IMR-90 (cell line): Measurements from ENCODE around the gene C17orf107. TPM values are rescaled to one million over a fixed set of nuclear protein-coding genes. Genes with fewer than 3 reads are reported as not detected.

ENCODE experiments used
- ATAC-seq: fragments of 200-7000 bp; cut with Tn5 transposase; 2 replicates; pipeline ENCODE4 v1.9.1; 2020; ENCODE audit warnings: low read depth, mild to moderate bottlenecking, moderate library complexity
- BruUV-seq: library from RNA; stranded (reverse); fragments of 400-500 nt; replicated peaks from 2 replicates; lab custom pipeline; 2021; lab: Mats Ljungman, UMichigan
- CTCF ChIA-PET: fragments of 300-600 bp; formaldehyde crosslinking; extraction: SDS; loops from one replicate; lab custom pipeline; 2021; ENCODE audit warnings: antibody characterized with exemption; lab: Yijun Ruan, JAX
- POLR2A ChIA-PET: fragments of 300-600 bp; sonication (Branson Sonifier 250); formaldehyde crosslinking; loops from one replicate; lab custom pipeline; 2022; ENCODE audit warnings: antibody characterized with exemption; ENCODE audit not compliant: unreplicated experiment; lab: Charles Lee
- DNase-seq: peaks from one replicate; pipeline ENCODE4 v3.0.0; 2013
- H2AFZ ChIP-seq: replicated peaks from 2 replicates; pipeline ENCODE3; 2013; ENCODE audit warnings: low read length, mild to moderate bottlenecking; ENCODE audit not compliant: poor library complexity
- H2AK5ac ChIP-seq: 2 replicates; pipeline ENCODE4 v1.6.1; 2013; ENCODE audit warnings: low read depth, low read length, inconsistent platforms
- H2AK9ac ChIP-seq: replicated peaks from 2 replicates; pipeline ENCODE3; 2013; ENCODE audit warnings: mild to moderate bottlenecking, low read depth, low read length, moderate library complexity; ENCODE audit not compliant: poor library complexity
- H2BK120ac ChIP-seq: 2 replicates; pipeline ENCODE4 v1.6.1; 2013; ENCODE audit warnings: low read depth, low read length, inconsistent platforms
- H2BK15ac ChIP-seq: 3 replicates; pipeline ENCODE4 v1.6.1; 2013; ENCODE audit warnings: low read depth, low read length, inconsistent platforms
- H2BK20ac ChIP-seq: 2 replicates; pipeline ENCODE4 v1.6.1; 2013; ENCODE audit warnings: low read depth, mild to moderate bottlenecking, inconsistent platforms, low read length, moderate library complexity
- H2BK5ac ChIP-seq: 2 replicates; pipeline ENCODE4 v1.6.1; 2013; ENCODE audit warnings: mild to moderate bottlenecking, low read depth, low read length, inconsistent platforms; ENCODE audit not compliant: poor library complexity, severe bottlenecking
- H3K14ac ChIP-seq: replicated peaks from 2 replicates; pipeline ENCODE4 v1.6.1; 2013; ENCODE audit warnings: low read depth, low read length, inconsistent platforms
- H3K18ac ChIP-seq: 2 replicates; pipeline ENCODE4 v1.6.1; 2013; ENCODE audit warnings: low read depth, low read length, control low read depth
- H3K23ac ChIP-seq: 2 replicates; pipeline ENCODE4 v1.6.1; 2013; ENCODE audit warnings: low read depth, low read length, inconsistent platforms
- H3K27ac ChIP-seq: 2 replicates; pipeline ENCODE4 v1.5.1; 2013; ENCODE audit warnings: mild to moderate bottlenecking, control low read depth, low read length; ENCODE audit not compliant: insufficient read depth
- H3K27me3 ChIP-seq: 2 replicates; pipeline ENCODE4 v1.6.1; 2013; ENCODE audit warnings: low read length; ENCODE audit not compliant: control insufficient read depth, insufficient read depth
- H3K36me3 ChIP-seq: 2 replicates; pipeline ENCODE4 v1.6.1; 2013; ENCODE audit warnings: low read length, mixed read lengths; ENCODE audit not compliant: control insufficient read depth, insufficient read depth
- H3K4ac ChIP-seq: 2 replicates; pipeline ENCODE4 v1.6.1; 2013; ENCODE audit warnings: low read depth, low read length, inconsistent platforms
- H3K4me1 ChIP-seq: 2 replicates; pipeline ENCODE4 v1.6.1; 2013; ENCODE audit warnings: low read length, mixed read lengths; ENCODE audit not compliant: control insufficient read depth, insufficient read depth
- H3K4me2 ChIP-seq: 2 replicates; pipeline ENCODE4 v1.6.1; 2013; ENCODE audit warnings: low read depth, mild to moderate bottlenecking, control low read depth, low read length, moderate library complexity
- H3K4me3 ChIP-seq: 2 replicates; pipeline ENCODE4 v1.5.1; 2013; ENCODE audit warnings: low read depth, mild to moderate bottlenecking, control low read depth, low read length, moderate library complexity; ENCODE audit not compliant: insufficient read depth
- H3K56ac ChIP-seq: 2 replicates; pipeline ENCODE4 v1.6.1; 2013; ENCODE audit warnings: low read length, inconsistent platforms; ENCODE audit not compliant: insufficient read depth; ENCODE audit errors: extremely low read depth
- H3K79me1 ChIP-seq, 2 experiments: 2 replicates each; pipeline ENCODE4 v1.6.1; 2013; ENCODE audit warnings: low read length in 2 of 2, inconsistent platforms in 1 of 2, low read depth in 1 of 2
- H3K9ac ChIP-seq: 2 replicates; pipeline ENCODE4 v1.6.1; 2013; ENCODE audit warnings: low read depth, low read length, control low read depth
- H3K9me1 ChIP-seq: 2 replicates; pipeline ENCODE4 v1.6.1; 2013; ENCODE audit warnings: low read length, inconsistent platforms; ENCODE audit not compliant: insufficient read depth
- H3K9me3 ChIP-seq: 2 replicates; pipeline ENCODE4 v1.6.1; 2013; ENCODE audit warnings: low read length; ENCODE audit not compliant: control insufficient read depth, insufficient read depth
- H4K20me1 ChIP-seq: 2 replicates; pipeline ENCODE4 v1.6.1; 2013; ENCODE audit warnings: low read length, inconsistent platforms; ENCODE audit not compliant: insufficient read depth
- H4K5ac ChIP-seq: 2 replicates; pipeline ENCODE4 v1.6.1; 2013; ENCODE audit warnings: mild to moderate bottlenecking, low read depth, low read length, control low read depth
- H4K8ac ChIP-seq, 2 experiments: 2 replicates each; pipeline ENCODE4 v1.6.1; 2013; ENCODE audit warnings: low read depth in 2 of 2, low read length in 2 of 2, control low read depth in 1 of 2, inconsistent platforms in 1 of 2
- H4K91ac ChIP-seq: 2 replicates; pipeline ENCODE4 v1.6.1; 2013; ENCODE audit warnings: low read depth, low read length, inconsistent platforms; ENCODE audit not compliant: insufficient read depth
- MAFK ChIP-seq: IDR thresholded peaks from 2 replicates; pipeline ENCODE4 v1.6.1; 2012; ENCODE audit warnings: low read depth, low read length, improper control_type of control experiment
- MAZ ChIP-seq: IDR thresholded peaks from 2 replicates; pipeline ENCODE4 v1.6.1; 2012; ENCODE audit warnings: low read depth, mild to moderate bottlenecking, low read length, improper control_type of control experiment, moderate library complexity, borderline replicate concordance
- RCOR1 ChIP-seq: IDR thresholded peaks from 2 replicates; pipeline ENCODE4 v1.6.1; 2012; ENCODE audit warnings: mild to moderate bottlenecking, low read length, improper control_type of control experiment; ENCODE audit not compliant: insufficient replicate concordance
- SMC3 ChIP-seq: fragments of 150-350 bp; IDR thresholded peaks from 2 replicates; pipeline ENCODE4 v1.6.1; 2016; ENCODE audit warnings: low read depth, mild to moderate bottlenecking, antibody characterized with exemption, low read length, moderate library complexity
- WGBS, 2 experiments: methylation state at CpG; one replicate each; pipeline versions ENCODE4 v1.1.5 to v1.1.7; 2013; ENCODE audit warnings: missing lambda C conversion rate in 2 of 2; ENCODE audit not compliant: insufficient read length in 1 of 2; ENCODE audit errors: extremely low coverage in 2 of 2; 5-methylcytosine and 5-hydroxymethylcytosine counted together
- dilution Hi-C: fragments of 300-500 bp; cut with HindIII; formaldehyde crosslinking; loops from one replicate; pipeline ENCODE4 v1.14.3; 2018; ENCODE audit warnings: low sequenced_read_pairs; ENCODE audit not compliant: unreplicated experiment
- in situ Hi-C: fragments of 300-500 bp; cut with MboI; formaldehyde crosslinking; loops from 3 replicates; pipeline ENCODE4 v1.14.3; 2019; ENCODE audit warnings: low sequenced_read_pairs, inconsistent platforms, mixed read lengths
- intact Hi-C: fragments of 100-400 bp; cut with micrococcal nuclease; formaldehyde crosslinking; loops from 2 replicates; pipeline ENCODE4 v1.10.0; 2022
- polyA plus RNA-seq, 3 experiments: library from polyadenylated mRNA; depleted of rRNA; stranded (reverse); fragments of >200 nt; gene quantifications; 2 replicates each; pipeline ENCODE4 v1.2.3, GENCODE V29; 2012; ENCODE audit warnings: low replicate concordance in 1 of 3
- total RNA-seq: library from RNA; depleted of rRNA; stranded (reverse); fragments of >200 nt; gene quantifications from 2 replicates; pipeline ENCODE4 v1.2.3, GENCODE V29; 2012

Gene C17orf107
- total and polyA plus RNA-seq, 2 of the 4 experiments (the other 2 are of a cell fraction), result 0.54 to 0.82 TPM

DNA sequence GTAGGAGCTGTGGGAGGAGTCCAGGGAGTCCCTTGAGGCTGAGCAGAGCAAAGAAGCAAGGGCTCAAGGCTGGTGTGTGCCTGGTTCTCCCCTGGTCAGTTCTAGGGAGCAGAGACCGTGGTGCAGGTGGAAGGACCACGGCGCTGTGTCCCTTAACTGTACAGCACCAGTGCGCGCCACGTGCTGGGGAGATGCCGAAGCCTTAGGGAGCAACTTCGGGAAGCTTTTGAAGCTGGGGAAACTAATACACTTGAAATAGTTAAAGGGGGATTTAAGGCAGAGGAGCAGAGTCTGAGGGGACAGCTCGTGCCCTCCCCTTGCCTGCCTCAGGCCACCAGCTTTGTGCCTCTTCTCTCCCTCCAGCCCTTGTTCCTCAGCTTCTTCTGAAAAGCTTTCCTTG is 38.7 kb upstream of the C17orf107 start:
- no peak overlapping the region for H4K91ac ChIP-seq
- H3K9ac ChIP-seq, result no peak overlapping the region
- no peak overlapping the region for H2AK9ac ChIP-seq
- peaks cover 10 to 66% of the 10 kb centered on the region in 2 experiments for H3K79me1 ChIP-seq
- intact Hi-C loops, result no loop called here
- no peak overlapping the region for H3K27ac ChIP-seq
- DNase-seq (no peak), ATAC-seq (no peak)
- ChIA-PET POLR2A (no interaction called here), CTCF (interaction anchor here (0.8 kb wide), 1 partner anchor 602 kb away, joined by 3 read pairs; no protein-coding TSS in a partner anchor)
- no peak overlapping the region for H3K23ac ChIP-seq
- no TSS peak for BruUV-seq
- H2BK120ac ChIP-seq, result no peak overlapping the region
- no peak overlapping the region for H2AK5ac ChIP-seq
- H3K9me3 ChIP-seq, result no peaks in the 10 kb centered on the region
- peaks cover 10% of the 10 kb centered on the region; the same call in 1 of the 2 replicates for H3K4me1 ChIP-seq
- no peak overlapping the region for H2BK20ac ChIP-seq
- in situ Hi-C loops, result no loop called here
- WGBS, 2 experiments, result 92% methylated on average over 9 of the region's 9 CpGs; no CpG with 5 or more reads in 1 of the 2 experiments
- TF ChIP-seq MAZ (no peak), MAFK (no peak), RCOR1 (no peak), SMC3 (no peak)
- H3K4me3 ChIP-seq, result no peak overlapping the region
- H2AFZ ChIP-seq, result no peak overlapping the region
- H4K20me1 ChIP-seq, result peaks cover 29% of the 10 kb centered on the region
- peaks cover 19% of the 10 kb centered on the region; the same call in 1 of the 2 replicates for H3K9me1 ChIP-seq
- no peaks in the 10 kb centered on the region for H3K27me3 ChIP-seq
- no peak overlapping the region for H3K4me2 ChIP-seq
- H3K56ac ChIP-seq, result no peak overlapping the region
- H4K8ac ChIP-seq, result no peak overlapping the region
- H3K36me3 ChIP-seq, result peaks cover 3% of the 10 kb centered on the region; the same call in 1 of the 2 replicates
- H2BK15ac ChIP-seq, result no peak overlapping the region
- no peak overlapping the region for H4K5ac ChIP-seq
- H3K14ac ChIP-seq, result no peak overlapping the region
- no peak overlapping the region for H3K18ac ChIP-seq
- H2BK5ac ChIP-seq, result no peak overlapping the region
- dilution Hi-C loops, result no loop called here
- H3K4ac ChIP-seq, result no peak overlapping the region
